Stomach (tissue), 9 donors: ENCODE data around the gene TUBGCP2. TPM values are rescaled to one million over a fixed set of nuclear protein-coding genes. Genes with fewer than 3 reads are reported as not detected.

Source experiments
- DNase-seq, 2 donors: peaks; one replicate each; pipeline versions ENCODE4 v3.0.0 to v3.0.0-alpha.2; 2013 to 2019
- H3K27ac ChIP-seq, 5 donors: fragments of 200-600 bp in 4 of 5; sonication (generic) in 4 of 5; one replicate each; pipeline ENCODE4 v1.5.1; 2013 to 2019; ENCODE audit warnings: mild to moderate bottlenecking in 1 of 5, moderate library complexity in 1 of 5
- H3K27me3 ChIP-seq, 3 donors: fragments of 200-600 bp; sonication (generic); one replicate each; pipeline ENCODE4 v1.5.1; 2017 to 2019; ENCODE audit warnings: mixed run types in 1 of 3
- H3K36me3 ChIP-seq, 4 donors: fragments of 200-600 bp; sonication (generic); 1 replicate in 3 of 4; 2 replicates in 1 of 4; pipeline ENCODE4 v1.5.1; 2016 to 2019
- H3K4me1 ChIP-seq, 4 donors: fragments of 200-600 bp; sonication (generic); one replicate each; pipeline ENCODE4 v1.5.1; 2016 to 2019
- H3K4me3 ChIP-seq, 4 donors: fragments of 200-600 bp; sonication (generic) in 3 of 4; one replicate each; pipeline ENCODE4 v1.5.1; 2016 to 2019; ENCODE audit warnings: mild to moderate bottlenecking in 1 of 4
- H3K9me3 ChIP-seq, 4 donors: fragments of 200-600 bp; sonication (generic); one replicate each; pipeline ENCODE4 v1.5.1; 2016 to 2019
- CTCF ChIP-seq, 7 experiments: fragments of 450-650 bp in 4 of 7; fragments of 200-600 bp in 3 of 7; sonication (generic) in 3 of 7; IDR thresholded peaks; one replicate each; pipeline ENCODE4 v1.5.1; 2016 to 2019; ENCODE audit warnings: antibody characterized with exemption in 7 of 7, control low read depth in 2 of 7, mild to moderate bottlenecking in 1 of 7
- EP300 ChIP-seq: sonication (generic); formaldehyde crosslinking; IDR thresholded peaks from one replicate; pipeline ENCODE4 v1.6.1; 2017; ENCODE audit warnings: antibody characterized with exemption
- POLR2A ChIP-seq, 4 donors: fragments of 450-650 bp; IDR thresholded peaks; one replicate each; pipeline ENCODE4 v1.6.1; 2016; ENCODE audit warnings: antibody characterized with exemption in 4 of 4, control low read depth in 2 of 4, mild to moderate bottlenecking in 1 of 4, moderate library complexity in 1 of 4
- POLR2AphosphoS5 ChIP-seq, 3 donors: sonication (generic); formaldehyde crosslinking; IDR thresholded peaks; one replicate each; pipeline ENCODE4 v1.6.1; 2016; ENCODE audit warnings: antibody characterized with exemption in 3 of 3
- WGBS, 5 donors: extraction: QIAGEN DNeasy Blood & Tissue Kit in 3 of 5; methylation state at CpG; one replicate each; pipeline versions ENCODE4 v1.1.5 to v1.1.7; 2013 to 2018; 5-methylcytosine and 5-hydroxymethylcytosine counted together
- intact Hi-C: fragments of 100-400 bp; cut with DNase I; formaldehyde crosslinking; loops from one replicate; pipeline ENCODE4 v1.15.1; 2023; ENCODE audit warnings: low total_unique reads
- polyA plus RNA-seq, 3 donors: library from polyadenylated mRNA; stranded (reverse); fragments of 200-250 nt; gene quantifications; one replicate each; pipeline ENCODE4 v1.2.3, GENCODE V29; 2013
- total RNA-seq, 5 donors: library from RNA; depleted of rRNA; stranded (reverse); fragments of >200 nt; gene quantifications; one replicate each; pipeline versions ENCODE4 v1.1.0 to v1.2.3, GENCODE V29; 2014 to 2016
- donor health status: healthy with polysubstance abuse.
- donor health status: Bipolar disorder and iron deficiency.
- donor health status: healthy.

The TUBGCP2 gene
- total and polyA plus RNA-seq, 8 donors = 18.3 to 117 (median 47.6) TPM

GRCh38 chr10:133261726-133262325 lies 46.8 kb downstream of the TUBGCP2 start:
- intact Hi-C loops = no loop called here

GRCh38 chr10:133260895-133261725 lies 47.6 kb downstream of the TUBGCP2 start:
- intact Hi-C loops = no loop called here
- H3K27me3 ChIP-seq = no peaks in the 10 kb centered on the region
- peak; percentile 57 to 83 for DNase-seq
- H3K9me3 ChIP-seq = no peaks in the 10 kb centered on the region
- no peak for TF ChIP-seq POLR2AphosphoS5 (IDR thresholded peaks at IDR 0.05)
- no peak for TF ChIP-seq CTCF (IDR thresholded peaks at IDR 0.05)
- no peak for TF ChIP-seq POLR2A (IDR thresholded peaks at IDR 0.05)
- no peak for TF ChIP-seq EP300
- 14 to 37% (median 20%) methylated on average over 17 to 50 of the region's 50 CpGs for WGBS, 5 donors
- peak overlapping the region; percentile 63 to 89 (median 74) for H3K4me3 ChIP-seq
- H3K4me1 ChIP-seq = peaks cover 44 to 76% (median 65%) of the 10 kb centered on the region in 4 donors
- no peaks in the 10 kb centered on the region for H3K36me3 ChIP-seq
- H3K27ac ChIP-seq = peak overlapping the region; percentile 87 to 95 (median 93)

More at GRCh38 chr10:133261726-133262325, 46.8 kb downstream of the TUBGCP2 start:
- H3K27ac ChIP-seq = peak overlapping the region; percentile 87 to 95 (median 93)
- 0 to 5% (median 2%) methylated on average over 10 to 79 of the region's 79 CpGs for WGBS, 5 donors
- DNase-seq = peak; percentile 92
- TF ChIP-seq POLR2AphosphoS5 (IDR thresholded peaks at IDR 0.05) = peak in 1 of 3 donors; percentile 59
- no peak for TF ChIP-seq POLR2A (IDR thresholded peaks at IDR 0.05)
- peak overlapping the region; percentile 63 to 89 (median 74) for H3K4me3 ChIP-seq
- H3K27me3 ChIP-seq = no peaks in the 10 kb centered on the region
- peaks cover 0 to 3% (median 0%) of the 10 kb centered on the region in 4 donors for H3K36me3 ChIP-seq
- no peaks in the 10 kb centered on the region for H3K9me3 ChIP-seq
- H3K4me1 ChIP-seq = peaks cover 44 to 76% (median 65%) of the 10 kb centered on the region in 4 donors

GRCh38 chr10:133259602-133259989 lies 49.1 kb downstream of the TUBGCP2 start:
- DNase-seq = no peak
- Histone ChIP-seq H3K4me1 (peaks cover 44 to 69% (median 63%) of the 10 kb centered on the region in 4 donors), H3K36me3 (no peaks in the 10 kb centered on the region), H3K27me3 (no peaks in the 10 kb centered on the region), H3K4me3 (no peak overlapping the region), H3K27ac (peak overlapping the region; percentile 81 to 88 (median 83)), H3K9me3 (no peaks in the 10 kb centered on the region)
- intact Hi-C loops = loop anchor here (5.0 kb wide), 1 partner anchor 53 kb away; no protein-coding TSS in a partner anchor
- TF ChIP-seq POLR2AphosphoS5 (IDR thresholded peaks at IDR 0.05) (no peak), POLR2A (IDR thresholded peaks at IDR 0.05) (no peak), EP300 (no peak), CTCF (IDR thresholded peaks at IDR 0.05) (no peak)
- 59 to 86% (median 78%) methylated on average over 6 to 12 of the region's 12 CpGs for WGBS, 5 donors

GRCh38 chr10:133258818-133259601 lies 49.7 kb downstream of the TUBGCP2 start:
- H3K4me3 ChIP-seq = no peak overlapping the region
- peaks cover 44 to 63% (median 58%) of the 10 kb centered on the region in 4 donors for H3K4me1 ChIP-seq
- peak overlapping the region; percentile 81 to 88 (median 83) for H3K27ac ChIP-seq
- no peaks in the 10 kb centered on the region for H3K27me3 ChIP-seq
- DNase-seq = peak; percentile 74 to 77
- H3K36me3 ChIP-seq = no peaks in the 10 kb centered on the region
- 50 to 60% (median 55%) methylated on average over 11 to 24 of the region's 24 CpGs for WGBS, 5 donors
- intact Hi-C loops = loop anchor here (5.0 kb wide), 1 partner anchor 53 kb away; no protein-coding TSS in a partner anchor
- H3K9me3 ChIP-seq = no peaks in the 10 kb centered on the region
- TF ChIP-seq CTCF (IDR thresholded peaks at IDR 0.05) (no peak), POLR2AphosphoS5 (IDR thresholded peaks at IDR 0.05) (peak in 2 of 3 donors; percentile 25 to 41), POLR2A (IDR thresholded peaks at IDR 0.05) (no peak), EP300 (no peak)
